H9 (cell line): ENCODE measurements around the gene SERINC3. TPM values are rescaled to one million over a fixed set of nuclear protein-coding genes. Genes with fewer than 3 reads are reported as not detected.

ENCODE experiments used
- DNase-seq: peaks from one replicate; pipeline ENCODE4 v3.0.0-alpha.2; 2017
- H2AFZ ChIP-seq: one replicate; pipeline ENCODE4 v1.6.1; 2013; ENCODE audit warnings: mild to moderate bottlenecking, low read length, control low read depth, moderate library complexity
- H2AK5ac ChIP-seq: 2 replicates; pipeline ENCODE4 v1.6.1; 2013; ENCODE audit warnings: low read length, control low read depth, mixed read lengths; ENCODE audit not compliant: insufficient read length
- H2BK120ac ChIP-seq: one replicate; pipeline ENCODE4 v1.6.1; 2013; ENCODE audit warnings: low read depth, mild to moderate bottlenecking, low read length, control low read depth, inconsistent platforms; ENCODE audit not compliant: poor library complexity, severe bottlenecking
- H2BK12ac ChIP-seq: 2 replicates; pipeline ENCODE4 v1.6.1; 2013; ENCODE audit warnings: low read length, control low read depth, mixed read lengths, low read depth; ENCODE audit not compliant: insufficient read length
- H2BK15ac ChIP-seq: 2 replicates; pipeline ENCODE4 v1.6.1; 2013; ENCODE audit warnings: low read depth, low read length, control low read depth
- H2BK20ac ChIP-seq: one replicate; pipeline ENCODE4 v1.6.1; 2013; ENCODE audit warnings: low read depth, mild to moderate bottlenecking, low read length, control low read depth, inconsistent platforms; ENCODE audit not compliant: poor library complexity, severe bottlenecking
- H2BK5ac ChIP-seq: 2 replicates; pipeline ENCODE4 v1.6.1; 2013; ENCODE audit warnings: low read length, control low read depth, mixed read lengths; ENCODE audit not compliant: insufficient read length
- H3K14ac ChIP-seq: 2 replicates; pipeline ENCODE4 v1.6.1; 2013; ENCODE audit warnings: low read length, control low read depth; ENCODE audit not compliant: insufficient read depth
- H3K18ac ChIP-seq: 2 replicates; pipeline ENCODE4 v1.6.1; 2013; ENCODE audit warnings: low read depth, mild to moderate bottlenecking, mixed read lengths, low read length, control low read depth; ENCODE audit not compliant: insufficient read length
- H3K23ac ChIP-seq: 2 replicates; pipeline ENCODE4 v1.6.1; 2013; ENCODE audit warnings: low read length, control low read depth, mixed read lengths, low read depth; ENCODE audit not compliant: insufficient read length
- H3K23me2 ChIP-seq: 2 replicates; pipeline ENCODE4 v1.6.1; 2013; ENCODE audit warnings: low read depth, mild to moderate bottlenecking, mixed read lengths, low read length, control low read depth; ENCODE audit not compliant: insufficient read length, poor library complexity, severe bottlenecking
- H3K27ac ChIP-seq: 2 replicates; pipeline ENCODE4 v1.5.1; 2013; ENCODE audit warnings: low read length, control low read depth, mixed read lengths, low read depth; ENCODE audit not compliant: insufficient read length
- H3K27me3 ChIP-seq: 2 replicates; pipeline ENCODE4 v1.6.1; 2013; ENCODE audit warnings: low read length, control low read depth, inconsistent platforms; ENCODE audit not compliant: insufficient read depth
- H3K4ac ChIP-seq: 2 replicates; pipeline ENCODE4 v1.6.1; 2013; ENCODE audit warnings: low read depth, mild to moderate bottlenecking, control low read depth, inconsistent platforms, low read length, moderate library complexity
- H3K4me1 ChIP-seq: 2 replicates; pipeline ENCODE4 v1.6.1; 2013; ENCODE audit warnings: low read length, control low read depth, inconsistent platforms; ENCODE audit not compliant: insufficient read depth
- H3K4me2 ChIP-seq: 2 replicates; pipeline ENCODE4 v1.6.1; 2013; ENCODE audit warnings: low read length, control low read depth, mixed read lengths; ENCODE audit not compliant: insufficient read length, insufficient read depth
- H3K56ac ChIP-seq: 2 replicates; pipeline ENCODE4 v1.6.1; 2013; ENCODE audit warnings: low read depth, mild to moderate bottlenecking, mixed read lengths, low read length, control low read depth; ENCODE audit not compliant: insufficient read length
- H3K79me1 ChIP-seq: 2 replicates; pipeline ENCODE4 v1.6.1; 2013; ENCODE audit warnings: low read depth, mild to moderate bottlenecking, moderate library complexity, low read length, control low read depth, inconsistent platforms; ENCODE audit not compliant: insufficient read depth, poor library complexity, severe bottlenecking
- H3K79me2 ChIP-seq: 2 replicates; pipeline ENCODE4 v1.6.1; 2013; ENCODE audit warnings: low read length, control low read depth, inconsistent platforms; ENCODE audit not compliant: insufficient read depth
- H3K9ac ChIP-seq: 2 replicates; pipeline ENCODE4 v1.6.1; 2013; ENCODE audit warnings: low read length, control low read depth, mixed read lengths; ENCODE audit not compliant: insufficient read length; ENCODE audit errors: extremely low read depth
- H3K9me3 ChIP-seq: one replicate; pipeline ENCODE4 v1.6.1; 2013; ENCODE audit warnings: low read depth, low read length, inconsistent platforms; ENCODE audit not compliant: control insufficient read depth
- H3T11ph ChIP-seq: one replicate; pipeline ENCODE4 v1.6.1; 2013; ENCODE audit warnings: mild to moderate bottlenecking, low read length, control low read depth, inconsistent platforms
- H4K20me1 ChIP-seq: one replicate; pipeline ENCODE4 v1.6.1; 2013; ENCODE audit not compliant: control insufficient read depth, insufficient read length, insufficient read depth
- H4K5ac ChIP-seq: 2 replicates; pipeline ENCODE4 v1.6.1; 2013; ENCODE audit warnings: low read depth, mild to moderate bottlenecking, mixed read lengths, low read length, control low read depth; ENCODE audit not compliant: insufficient read length
- H4K8ac ChIP-seq: replicated peaks from 2 replicates; pipeline ENCODE4 v1.6.1; 2013; ENCODE audit warnings: low read length, control low read depth, mixed read lengths, low read depth; ENCODE audit not compliant: insufficient read length
- H4K91ac ChIP-seq: 2 replicates; pipeline ENCODE4 v1.6.1; 2013; ENCODE audit warnings: low read depth, mild to moderate bottlenecking, moderate library complexity, mixed read lengths, low read length, control low read depth; ENCODE audit not compliant: insufficient read length
- H3K27ac Mint-ChIP-seq, 3 experiments: 2 replicates in 2 of 3; 3 replicates in 1 of 3; pipeline ENCODE4 v1.8.0; 2020 to 2021; ENCODE audit warnings: mixed read lengths in 3 of 3, mild to moderate bottlenecking in 1 of 3, moderate library complexity in 1 of 3
- H3K27me3 Mint-ChIP-seq: 2 replicates; pipeline ENCODE4 v1.8.0; 2021; ENCODE audit warnings: low read depth, mild to moderate bottlenecking, moderate library complexity, mixed read lengths
- H3K36me3 Mint-ChIP-seq, 3 experiments: 2 replicates in 2 of 3; 3 replicates in 1 of 3; pipeline ENCODE4 v1.8.0; 2020 to 2021; ENCODE audit warnings: low read depth in 3 of 3, mixed read lengths in 3 of 3; ENCODE audit not compliant: insufficient read depth in 1 of 3
- H3K4me1 Mint-ChIP-seq, 2 experiments: 2 replicates each; pipeline ENCODE4 v1.8.0; 2020; ENCODE audit warnings: mixed read lengths in 2 of 2
- H3K4me3 Mint-ChIP-seq, 2 experiments: 2 replicates in 1 of 2; 3 replicates in 1 of 2; pipeline ENCODE4 v1.8.0; 2020 to 2021; ENCODE audit warnings: mild to moderate bottlenecking in 2 of 2, mixed read lengths in 2 of 2, moderate library complexity in 1 of 2
- H3K9me3 Mint-ChIP-seq, 2 experiments: 2 replicates in 1 of 2; 3 replicates in 1 of 2; pipeline ENCODE4 v1.8.0; 2020; ENCODE audit warnings: mild to moderate bottlenecking in 2 of 2, mixed read lengths in 2 of 2, moderate library complexity in 1 of 2
- WGBS: extraction: QIAGEN DNeasy Blood & Tissue Kit; methylation state at CpG from one replicate; pipeline ENCODE4 v1.1.7; 2013; ENCODE audit warnings: missing lambda C conversion rate, low lambda C conversion rate, mixed read lengths; ENCODE audit not compliant: insufficient read length; ENCODE audit errors: extremely low coverage; 5-methylcytosine and 5-hydroxymethylcytosine counted together
- total RNA-seq: library from RNA; stranded (reverse); gene quantifications from 2 replicates; pipeline ENCODE4 v1.2.1, GENCODE V29; 2021
- TF ChIP-seq, protein P1 (sequence below): fragments of 200-600 bp; sonication (generic); conservative IDR thresholded peaks from 3 replicates; pipeline ENCODE4 v1.8.0; 2021; ENCODE audit warnings: antibody characterized with exemption, mild to moderate bottlenecking

SERINC3 gene
- total RNA-seq, 1 experiment from 2014 or later = 41.5 TPM

DNA sequence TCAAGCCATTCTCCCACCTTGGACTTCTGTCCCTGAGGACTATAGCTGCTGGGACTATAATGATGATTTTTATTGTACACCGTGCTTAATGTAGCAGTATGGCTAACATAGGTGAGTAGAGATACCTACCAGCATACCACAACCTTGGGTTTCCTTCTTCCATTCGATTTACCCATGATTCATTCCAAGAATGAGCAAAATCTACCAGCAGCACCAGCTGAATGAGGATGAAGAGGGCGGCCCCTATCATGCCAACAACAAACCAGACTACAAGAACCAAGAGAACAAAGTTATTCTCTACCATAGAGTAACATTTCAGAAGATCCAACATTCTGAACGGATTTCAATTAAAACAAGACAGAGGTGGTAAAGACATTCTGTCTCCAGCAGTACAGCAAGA is 12.1 kb downstream of the SERINC3 start:
- H3K4me1 ChIP-seq = no peaks in the 10 kb centered on the region
- TF ChIP-seq, protein P1, sequence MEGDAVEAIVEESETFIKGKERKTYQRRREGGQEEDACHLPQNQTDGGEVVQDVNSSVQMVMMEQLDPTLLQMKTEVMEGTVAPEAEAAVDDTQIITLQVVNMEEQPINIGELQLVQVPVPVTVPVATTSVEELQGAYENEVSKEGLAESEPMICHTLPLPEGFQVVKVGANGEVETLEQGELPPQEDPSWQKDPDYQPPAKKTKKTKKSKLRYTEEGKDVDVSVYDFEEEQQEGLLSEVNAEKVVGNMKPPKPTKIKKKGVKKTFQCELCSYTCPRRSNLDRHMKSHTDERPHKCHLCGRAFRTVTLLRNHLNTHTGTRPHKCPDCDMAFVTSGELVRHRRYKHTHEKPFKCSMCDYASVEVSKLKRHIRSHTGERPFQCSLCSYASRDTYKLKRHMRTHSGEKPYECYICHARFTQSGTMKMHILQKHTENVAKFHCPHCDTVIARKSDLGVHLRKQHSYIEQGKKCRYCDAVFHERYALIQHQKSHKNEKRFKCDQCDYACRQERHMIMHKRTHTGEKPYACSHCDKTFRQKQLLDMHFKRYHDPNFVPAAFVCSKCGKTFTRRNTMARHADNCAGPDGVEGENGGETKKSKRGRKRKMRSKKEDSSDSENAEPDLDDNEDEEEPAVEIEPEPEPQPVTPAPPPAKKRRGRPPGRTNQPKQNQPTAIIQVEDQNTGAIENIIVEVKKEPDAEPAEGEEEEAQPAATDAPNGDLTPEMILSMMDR = no peak

More for the DNA sequence above, 12.1 kb downstream of the SERINC3 start:
- no peaks in the 10 kb centered on the region for H3K79me2 ChIP-seq
- H3K9ac ChIP-seq = no peak overlapping the region
- no peaks in the 10 kb centered on the region for H3K9me3 ChIP-seq
- no peak overlapping the region for H4K91ac ChIP-seq
- DNase-seq = no peak
- no peak overlapping the region for H3K23ac ChIP-seq
- no peak overlapping the region for H4K8ac ChIP-seq
- no peak overlapping the region for H4K5ac ChIP-seq
- H3K27me3 ChIP-seq = no peaks in the 10 kb centered on the region
- H2BK12ac ChIP-seq = no peak overlapping the region
- no peaks in the 10 kb centered on the region for H3K79me1 ChIP-seq
- H3K4ac ChIP-seq = no peak overlapping the region
- H3T11ph ChIP-seq = no peak overlapping the region
- no peak overlapping the region for H3K14ac ChIP-seq
- Mint-ChIP-seq H3K27ac (no peak overlapping the region), H3K4me3 (no peak overlapping the region), H3K27me3 (no peaks in the 10 kb centered on the region), H3K4me1 (no peaks in the 10 kb centered on the region), H3K9me3 (no peaks in the 10 kb centered on the region), H3K36me3 (peaks cover 0 to 27% (median 19%) of the 10 kb centered on the region in 3 experiments; a peak in 5 of 7 replicates)
- H2BK5ac ChIP-seq = no peak overlapping the region
- no peak overlapping the region for H2BK120ac ChIP-seq
- H2BK20ac ChIP-seq = no peak overlapping the region
- no peak overlapping the region for H3K27ac ChIP-seq
- no peak overlapping the region for H2AK5ac ChIP-seq
- no peak overlapping the region for H2AFZ ChIP-seq
- H2BK15ac ChIP-seq = no peak overlapping the region
- H3K18ac ChIP-seq = no peak overlapping the region
- no peak overlapping the region for H3K4me2 ChIP-seq
- WGBS = no CpG with 5 or more reads among the region's 4 CpGs
- H3K56ac ChIP-seq = no peak overlapping the region
- H3K23me2 ChIP-seq = no peaks in the 10 kb centered on the region
- H4K20me1 ChIP-seq = no peaks in the 10 kb centered on the region
